ENCODE data around the gene IPPK.

GRCh38 chr9:92612816-92613215 lies 57.1 kb downstream of the IPPK start:
- TF ChIP-seq POLR2A (IDR thresholded peaks at IDR 0.05), result no peak
- TF ChIP-seq, protein P1, sequence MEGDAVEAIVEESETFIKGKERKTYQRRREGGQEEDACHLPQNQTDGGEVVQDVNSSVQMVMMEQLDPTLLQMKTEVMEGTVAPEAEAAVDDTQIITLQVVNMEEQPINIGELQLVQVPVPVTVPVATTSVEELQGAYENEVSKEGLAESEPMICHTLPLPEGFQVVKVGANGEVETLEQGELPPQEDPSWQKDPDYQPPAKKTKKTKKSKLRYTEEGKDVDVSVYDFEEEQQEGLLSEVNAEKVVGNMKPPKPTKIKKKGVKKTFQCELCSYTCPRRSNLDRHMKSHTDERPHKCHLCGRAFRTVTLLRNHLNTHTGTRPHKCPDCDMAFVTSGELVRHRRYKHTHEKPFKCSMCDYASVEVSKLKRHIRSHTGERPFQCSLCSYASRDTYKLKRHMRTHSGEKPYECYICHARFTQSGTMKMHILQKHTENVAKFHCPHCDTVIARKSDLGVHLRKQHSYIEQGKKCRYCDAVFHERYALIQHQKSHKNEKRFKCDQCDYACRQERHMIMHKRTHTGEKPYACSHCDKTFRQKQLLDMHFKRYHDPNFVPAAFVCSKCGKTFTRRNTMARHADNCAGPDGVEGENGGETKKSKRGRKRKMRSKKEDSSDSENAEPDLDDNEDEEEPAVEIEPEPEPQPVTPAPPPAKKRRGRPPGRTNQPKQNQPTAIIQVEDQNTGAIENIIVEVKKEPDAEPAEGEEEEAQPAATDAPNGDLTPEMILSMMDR (IDR thresholded peaks at IDR 0.05), result no peak

Measured in prostate gland (tissue), 2 donors.